NCI-H345 treated with DMSO at 0.1 percent for 48 hours (cell line): ENCODE data around the gene HGFAC.
"Not testable (repeated sequence)": the region's sequence is repeated elsewhere in the genome, so short reads cannot be mapped to it uniquely, and the experiment has no call there.

Source experiments
- DNase-seq: peaks from one replicate; lab custom pipeline; 2025; ENCODE audit not compliant: unreplicated experiment; lab: John Stamatoyannopoulos, UW

HGFAC gene

GRCh38 chr4:3410401-3411135 is 31.2 kb upstream of the HGFAC start:
- DNase-seq = no peak

- not testable (repeated sequence) for DNase-seq
Observed at GRCh38 chr4:3411190-3411589, 30.6 kb upstream of the HGFAC start.

GRCh38 chr4:3411676-3412075 is 30.1 kb upstream of the HGFAC start:
- no peak for DNase-seq

GRCh38 chr4:3412257-3413020 is 29.3 kb upstream of the HGFAC start:
- DNase-seq = no peak

DNA sequence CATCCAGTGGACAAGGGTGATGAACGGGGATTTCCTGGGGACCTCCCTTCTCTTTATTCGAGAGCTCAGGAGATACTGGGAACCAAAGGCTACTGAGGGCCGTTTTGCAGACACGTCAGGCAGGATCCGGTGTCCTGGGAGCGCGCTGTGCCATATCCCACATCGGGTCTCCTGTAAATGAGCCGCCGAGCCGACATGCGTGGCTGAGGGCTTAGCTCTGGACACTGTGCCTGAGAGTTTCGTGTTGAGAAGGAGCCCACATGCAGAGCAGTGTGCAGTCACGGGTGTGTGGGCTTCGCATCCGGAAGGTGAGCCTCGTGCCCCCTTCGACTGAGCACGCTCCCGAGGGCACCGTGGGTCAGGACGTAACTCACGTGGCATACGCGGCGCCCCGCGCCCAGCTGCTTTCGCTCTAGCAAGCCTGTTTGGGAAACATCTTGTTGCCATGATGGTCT is 28.5 kb upstream of the HGFAC start:
- no peak for DNase-seq

GRCh38 chr4:3413675-3414420 is 27.9 kb upstream of the HGFAC start:
- DNase-seq = no peak

GRCh38 chr4:3414421-3415279 is 27.1 kb upstream of the HGFAC start:
- DNase-seq = no peak

DNA sequence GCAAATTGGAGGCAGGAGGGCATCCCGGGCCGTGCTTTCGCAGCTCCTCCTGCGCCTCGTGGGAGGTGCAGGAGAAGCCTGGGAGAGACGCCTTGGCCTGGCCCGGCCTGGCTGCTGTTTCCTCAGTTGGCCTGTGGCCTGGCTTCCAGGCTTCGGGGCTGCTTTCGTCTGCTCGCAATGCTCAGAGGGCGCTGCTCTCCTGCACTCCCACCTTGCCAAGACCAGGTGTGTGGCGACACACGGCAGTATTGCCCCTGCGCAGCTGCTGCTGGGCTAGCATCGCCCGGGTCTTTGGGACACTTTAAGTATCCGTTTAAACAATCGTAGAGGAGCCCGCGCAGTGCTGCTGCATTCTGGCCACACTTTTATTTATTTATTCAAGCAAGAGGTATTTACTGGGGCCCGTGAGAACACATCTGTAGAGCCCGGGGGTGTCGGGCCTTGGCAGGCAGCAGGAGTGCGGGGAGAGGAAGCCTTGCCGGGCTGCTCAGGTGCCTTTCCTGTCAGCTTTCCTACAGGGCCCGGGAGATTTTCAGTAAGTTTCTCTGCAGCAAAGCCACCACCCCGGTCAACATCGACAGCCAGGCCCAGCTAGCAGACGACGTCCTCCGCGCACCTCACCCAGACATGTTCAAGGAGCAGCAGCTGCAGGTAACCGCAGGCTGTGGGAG is 26.2 kb upstream of the HGFAC start:
- no peak for DNase-seq

- DNase-seq = no peak
Observed at GRCh38 chr4:3416270-3416669, 25.5 kb upstream of the HGFAC start.

DNA sequence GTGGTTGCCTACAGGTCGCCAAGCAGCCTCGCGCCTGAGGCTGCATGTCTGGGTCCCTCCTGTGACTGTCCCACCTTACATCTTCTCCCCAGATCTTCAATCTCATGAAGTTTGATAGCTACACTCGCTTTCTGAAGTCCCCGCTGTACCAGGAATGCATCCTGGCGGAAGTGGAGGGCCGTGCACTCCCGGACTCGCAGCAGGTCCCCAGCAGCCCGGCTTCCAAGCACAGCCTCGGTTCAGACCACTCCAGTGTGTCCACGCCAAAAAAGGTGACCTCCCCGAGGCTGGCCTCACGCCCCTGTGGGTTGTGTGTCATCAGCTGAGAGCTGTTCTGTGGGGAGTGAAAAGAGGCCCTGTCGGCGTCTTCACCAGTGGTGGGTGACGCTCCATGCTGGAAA is 24.9 kb upstream of the HGFAC start:
- DNase-seq = no peak

DNA sequence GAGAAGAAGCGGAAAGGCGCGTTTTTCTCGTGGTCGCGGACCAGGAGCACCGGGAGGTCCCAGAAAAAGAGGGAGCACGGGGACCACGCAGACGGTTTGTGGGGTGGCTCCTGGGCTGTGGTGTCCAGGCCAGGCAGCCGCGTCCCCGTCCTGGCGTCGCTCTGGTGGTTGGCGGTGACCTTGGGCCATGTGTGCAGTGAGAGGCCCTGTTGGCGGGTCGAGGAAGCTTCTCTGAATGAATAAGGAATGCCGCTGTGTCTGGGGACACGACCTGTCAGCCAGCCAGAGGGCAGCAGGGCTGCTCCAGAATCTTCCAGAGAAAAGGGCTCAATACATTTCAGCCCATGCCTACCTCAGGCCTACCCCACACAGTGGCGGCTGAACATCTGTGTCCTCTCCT is 24.3 kb upstream of the HGFAC start:
- no peak for DNase-seq

GRCh38 chr4:3418029-3418762 is 23.6 kb upstream of the HGFAC start:
- DNase-seq = no peak

GRCh38 chr4:3419836-3420605 is 21.7 kb upstream of the HGFAC start:
- DNase-seq = no peak

GRCh38 chr4:3420606-3420955 is 21.2 kb upstream of the HGFAC start:
- DNase-seq = no peak

- no peak for DNase-seq
Observed at GRCh38 chr4:3420956-3421355, 20.8 kb upstream of the HGFAC start.

- DNase-seq = no peak
Observed at GRCh38 chr4:3421470-3421869, 20.3 kb upstream of the HGFAC start.

- no peak for DNase-seq
Observed at GRCh38 chr4:3422241-3422801, 19.4 kb upstream of the HGFAC start.

GRCh38 chr4:3422808-3423297 is 18.9 kb upstream of the HGFAC start:
- DNase-seq = no peak
